Brain microvascular endothelial cell (primary cell): ENCODE data around the gene DCLK1.

Experiments
- DNase-seq: peaks from one replicate; pipeline ENCODE4 v3.0.0-alpha.2; 2020
- H3K27ac ChIP-seq: fragments of 250-450 bp; sonication (Bioruptor Pico); 2 replicates; pipeline ENCODE4 v1.5.1; 2020; ENCODE audit warnings: mild to moderate bottlenecking, moderate library complexity
- H3K27me3 ChIP-seq: fragments of 250-450 bp; sonication (Bioruptor Pico); replicated peaks from 2 replicates; pipeline ENCODE4 v1.5.1; 2020; ENCODE audit warnings: mild to moderate bottlenecking
- H3K36me3 ChIP-seq: fragments of 250-450 bp; sonication (Bioruptor Pico); replicated peaks from 2 replicates; pipeline ENCODE4 v1.5.1; 2020; ENCODE audit warnings: mild to moderate bottlenecking
- H3K4me3 ChIP-seq: 2 replicates; pipeline ENCODE4 v1.5.1; 2011; ENCODE audit warnings: low read depth, mild to moderate bottlenecking, control low read depth, low read length, moderate library complexity
- CTCF ChIP-seq: IDR thresholded peaks from 2 replicates; pipeline ENCODE4 v1.5.1; 2011; ENCODE audit warnings: low read depth, mild to moderate bottlenecking, moderate library complexity, low read length, control low read depth, inconsistent platforms; ENCODE audit errors: missing control alignments
- in situ Hi-C: cut with HindIII; loops from 2 replicates; pipeline ENCODE4 v1.10.0; 2017; ENCODE audit warnings: low sequenced_read_pairs, low pct_ligation_motif_present

Gene DCLK1

GRCh38 chr13:35722458-35723052, 408.6 kb downstream of the DCLK1 start:
- no peak overlapping the region for H3K27ac ChIP-seq
- TF ChIP-seq CTCF, result no peak

GRCh38 chr13:35720690-35721554, 410.3 kb downstream of the DCLK1 start:
- Histone ChIP-seq H3K27ac (no peak overlapping the region), H3K4me3 (peak overlapping the region; percentile 21), H3K36me3 (no peaks in the 10 kb centered on the region), H3K27me3 (no peaks in the 10 kb centered on the region)
- in situ Hi-C loops, result no loop called here
- peak; percentile 12 for DNase-seq
- TF ChIP-seq CTCF, result peak; percentile 98

More at GRCh38 chr13:35722458-35723052, 408.6 kb downstream of the DCLK1 start:
- Histone ChIP-seq H3K36me3 (no peaks in the 10 kb centered on the region), H3K4me3 (no peak overlapping the region), H3K27me3 (no peaks in the 10 kb centered on the region)
- in situ Hi-C loops, result no loop called here
- DNase-seq, result no peak

- H3K27me3 ChIP-seq, result no peaks in the 10 kb centered on the region
- H3K4me3 ChIP-seq, result no peak overlapping the region
- no peaks in the 10 kb centered on the region for H3K36me3 ChIP-seq
- no peak overlapping the region for H3K27ac ChIP-seq
- DNase-seq, result no peak
- TF ChIP-seq CTCF, result no peak
- in situ Hi-C loops, result no loop called here
Measured at GRCh38 chr13:35720290-35720689, 410.9 kb downstream of the DCLK1 start.
